OCI-LY3 (cell line): ENCODE measurements around the gene ZNF414.

Experiments
- EZH2phosphoT487 ChIP-seq: fragments of 200-600 bp; shearing (Covaris generic); IDR thresholded peaks from 2 replicates; pipeline ENCODE4 v1.6.1; 2018; ENCODE audit warnings: antibody characterized with exemption, mixed run types, low read depth
- TF ChIP-seq, protein P1 (sequence below): fragments of 200-600, 300-600 bp; sonication (generic); IDR thresholded peaks from 2 replicates; pipeline ENCODE4 v1.5.1; 2014; ENCODE audit warnings: antibody characterized with exemption, low read length, low read depth

DNA sequence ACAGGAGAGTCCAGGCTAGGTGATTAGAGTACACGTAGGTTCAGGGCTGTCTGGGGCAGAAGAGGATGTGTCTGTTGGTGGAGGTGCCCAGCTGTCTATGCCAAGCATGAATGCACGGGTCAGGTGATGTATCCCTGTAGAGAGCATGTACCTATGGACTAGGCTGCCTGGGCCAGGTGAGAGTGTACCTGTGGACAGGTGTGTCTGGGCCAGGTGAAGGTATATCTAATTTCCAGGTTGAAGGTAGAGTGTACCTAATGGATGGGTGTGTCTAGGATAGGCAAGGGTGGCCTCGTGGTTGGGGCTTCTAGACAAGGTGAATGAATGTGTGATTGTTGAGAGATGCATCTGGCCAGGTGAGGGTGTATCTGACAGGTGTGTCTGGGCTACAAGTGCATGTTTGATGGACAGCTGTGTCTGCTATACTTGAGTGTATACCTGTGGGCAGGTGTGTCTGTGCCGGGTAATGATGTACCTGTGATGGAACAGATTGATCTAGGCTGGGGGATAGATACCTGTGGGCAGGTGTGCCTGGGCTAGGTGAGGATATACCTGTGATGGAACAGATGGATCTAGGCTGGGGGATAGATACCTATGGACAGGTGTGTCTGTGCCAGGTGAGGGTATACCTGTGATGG lies 15.5 kb upstream of the ZNF414 start:
- TF ChIP-seq, protein P1, sequence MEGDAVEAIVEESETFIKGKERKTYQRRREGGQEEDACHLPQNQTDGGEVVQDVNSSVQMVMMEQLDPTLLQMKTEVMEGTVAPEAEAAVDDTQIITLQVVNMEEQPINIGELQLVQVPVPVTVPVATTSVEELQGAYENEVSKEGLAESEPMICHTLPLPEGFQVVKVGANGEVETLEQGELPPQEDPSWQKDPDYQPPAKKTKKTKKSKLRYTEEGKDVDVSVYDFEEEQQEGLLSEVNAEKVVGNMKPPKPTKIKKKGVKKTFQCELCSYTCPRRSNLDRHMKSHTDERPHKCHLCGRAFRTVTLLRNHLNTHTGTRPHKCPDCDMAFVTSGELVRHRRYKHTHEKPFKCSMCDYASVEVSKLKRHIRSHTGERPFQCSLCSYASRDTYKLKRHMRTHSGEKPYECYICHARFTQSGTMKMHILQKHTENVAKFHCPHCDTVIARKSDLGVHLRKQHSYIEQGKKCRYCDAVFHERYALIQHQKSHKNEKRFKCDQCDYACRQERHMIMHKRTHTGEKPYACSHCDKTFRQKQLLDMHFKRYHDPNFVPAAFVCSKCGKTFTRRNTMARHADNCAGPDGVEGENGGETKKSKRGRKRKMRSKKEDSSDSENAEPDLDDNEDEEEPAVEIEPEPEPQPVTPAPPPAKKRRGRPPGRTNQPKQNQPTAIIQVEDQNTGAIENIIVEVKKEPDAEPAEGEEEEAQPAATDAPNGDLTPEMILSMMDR, result no peak
- TF ChIP-seq EZH2phosphoT487, result no peak
